IPS DF 6.9 (cell line): ENCODE measurements around the gene CT45A9.
"Not testable (repeated sequence)": the region's sequence is repeated elsewhere in the genome, so short reads cannot be mapped to it uniquely, and the experiment has no call there.

ENCODE experiments used
- DNase-seq: peaks from one replicate; pipeline ENCODE4 v3.0.0-alpha.2; 2013; ENCODE audit warnings: low read depth, low spot score
- H3K27ac ChIP-seq: one replicate; pipeline ENCODE4 v1.5.1; 2013; ENCODE audit warnings: low read length, control low read depth
- H3K27me3 ChIP-seq: 2 replicates; pipeline ENCODE4 v1.6.1; 2013; ENCODE audit warnings: mild to moderate bottlenecking, low read length; ENCODE audit not compliant: control insufficient read depth, insufficient read depth
- H3K36me3 ChIP-seq: 2 replicates; pipeline ENCODE4 v1.6.1; 2013; ENCODE audit warnings: low read length; ENCODE audit not compliant: control insufficient read depth, insufficient read depth
- H3K4me1 ChIP-seq: 2 replicates; pipeline ENCODE4 v1.6.1; 2013; ENCODE audit warnings: low read length; ENCODE audit not compliant: control insufficient read depth, insufficient read depth
- H3K4me3 ChIP-seq: 2 replicates; pipeline ENCODE4 v1.5.1; 2013; ENCODE audit warnings: mild to moderate bottlenecking, low read length
- H3K9me3 ChIP-seq: 2 replicates; pipeline ENCODE4 v1.6.1; 2013; ENCODE audit warnings: low read length, inconsistent platforms; ENCODE audit not compliant: control insufficient read depth, insufficient read depth
- WGBS: extraction: QIAGEN DNeasy Blood & Tissue Kit; methylation state at CpG from one replicate; pipeline ENCODE4 v1.1.7; 2013; ENCODE audit warnings: mixed read lengths, missing lambda C conversion rate; ENCODE audit not compliant: insufficient read length, insufficient coverage; 5-methylcytosine and 5-hydroxymethylcytosine counted together

Gene CT45A9

GRCh38 chrX:135837180-135837579 is 34.4 kb downstream of the CT45A9 start, which contains the start of gene CT45A7:
Gene CT45A7 (minus strand): TSS chrX:135837280. CDS start chrX:135833533, 3,747 bp downstream.
- not testable (repeated sequence) for H3K36me3 ChIP-seq, H3K9me3 ChIP-seq, H3K27ac ChIP-seq, H3K4me1 ChIP-seq, DNase-seq, H3K4me3 ChIP-seq, H3K27me3 ChIP-seq
- WGBS, result no CpG with 5 or more reads among the region's 17 CpGs

GRCh38 chrX:135819912-135820311 is 51.7 kb downstream of the CT45A9 start, which contains the start of gene CT45A2:
Gene CT45A2 (minus strand): TSS chrX:135820012. CDS start chrX:135816265, 3,747 bp downstream.
- H3K9me3 ChIP-seq, H3K36me3 ChIP-seq, H3K27ac ChIP-seq, DNase-seq, H3K27me3 ChIP-seq, H3K4me3 ChIP-seq, H3K4me1 ChIP-seq: not testable (repeated sequence)
- no CpG with 5 or more reads among the region's 17 CpGs for WGBS
